ENCODE measurements around the gene FZD8. TPM values are rescaled to one million over a fixed set of nuclear protein-coding genes. Genes with fewer than 3 reads are reported as not detected.

Gene FZD8
- total RNA-seq, 2 donors from 2014 or later = 12.4 to 21.3 TPM

- no peaks in the 10 kb centered on the region for H3K36me3 ChIP-seq
- H3K4me3 ChIP-seq = peak overlapping the region; percentile 88
- DNase-seq (ENCODE audit: low spot score) = no peak
Observed at GRCh38 chr10:35640951-35641675, 983 bp downstream of the FZD8 start.

DNA sequence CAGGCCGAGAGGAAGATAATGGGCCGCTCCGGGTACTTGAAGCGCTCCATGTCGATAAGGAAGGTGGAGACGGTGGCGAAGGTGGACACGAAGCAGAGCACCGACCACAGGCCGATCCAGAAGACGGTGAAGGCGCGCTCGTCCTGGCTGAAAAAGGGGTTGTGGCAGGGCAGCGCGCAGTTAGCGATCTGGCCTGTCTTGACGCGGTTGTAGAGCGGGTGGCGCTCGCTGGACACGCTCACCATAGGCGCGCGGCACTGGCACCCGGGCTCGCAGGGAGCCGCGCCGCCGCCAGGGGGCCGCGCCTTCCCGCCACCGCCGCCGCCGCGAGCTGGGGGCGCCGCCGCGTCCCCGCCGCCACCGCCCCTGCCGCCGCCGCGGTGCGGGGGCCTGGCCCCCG is 1.6 kb downstream of the FZD8 start:
- Histone ChIP-seq H3K27me3 (replicated peaks; ENCODE audit: insufficient read depth) (no peaks in the 10 kb centered on the region), H3K36me3 (no peaks in the 10 kb centered on the region), H3K4me1 (ENCODE audit: control insufficient read depth in 1 of 2, low read depth in 2 of 2) (peaks cover 12 to 41% of the 10 kb centered on the region in 2 donors), H3K9me3 (no peaks in the 10 kb centered on the region), H3K4me3 (peak overlapping the region; percentile 74), H3K27ac (no peak overlapping the region)
- DNase-seq (ENCODE audit: low spot score) (peak; percentile 5), ATAC-seq (ENCODE audit: insufficient number of reproducible peaks, low FRiP score, low read depth) (no peak)
- peak; percentile 42 for TF ChIP-seq CTCF (IDR thresholded peaks at IDR 0.05)

More at GRCh38 chr10:35640951-35641675, 983 bp downstream of the FZD8 start:
- Histone ChIP-seq H3K27ac (peak overlapping the region; percentile 89 to 96), H3K27me3 (replicated peaks; ENCODE audit: insufficient read depth) (no peaks in the 10 kb centered on the region), H3K4me1 (ENCODE audit: control insufficient read depth in 1 of 2, low read depth in 2 of 2) (peaks cover 8 to 36% of the 10 kb centered on the region in 2 donors), H3K9me3 (no peaks in the 10 kb centered on the region)
- TF ChIP-seq CTCF (IDR thresholded peaks at IDR 0.05) = no peak
- no peak for ATAC-seq (ENCODE audit: insufficient number of reproducible peaks, low FRiP score, low read depth)

DNA sequence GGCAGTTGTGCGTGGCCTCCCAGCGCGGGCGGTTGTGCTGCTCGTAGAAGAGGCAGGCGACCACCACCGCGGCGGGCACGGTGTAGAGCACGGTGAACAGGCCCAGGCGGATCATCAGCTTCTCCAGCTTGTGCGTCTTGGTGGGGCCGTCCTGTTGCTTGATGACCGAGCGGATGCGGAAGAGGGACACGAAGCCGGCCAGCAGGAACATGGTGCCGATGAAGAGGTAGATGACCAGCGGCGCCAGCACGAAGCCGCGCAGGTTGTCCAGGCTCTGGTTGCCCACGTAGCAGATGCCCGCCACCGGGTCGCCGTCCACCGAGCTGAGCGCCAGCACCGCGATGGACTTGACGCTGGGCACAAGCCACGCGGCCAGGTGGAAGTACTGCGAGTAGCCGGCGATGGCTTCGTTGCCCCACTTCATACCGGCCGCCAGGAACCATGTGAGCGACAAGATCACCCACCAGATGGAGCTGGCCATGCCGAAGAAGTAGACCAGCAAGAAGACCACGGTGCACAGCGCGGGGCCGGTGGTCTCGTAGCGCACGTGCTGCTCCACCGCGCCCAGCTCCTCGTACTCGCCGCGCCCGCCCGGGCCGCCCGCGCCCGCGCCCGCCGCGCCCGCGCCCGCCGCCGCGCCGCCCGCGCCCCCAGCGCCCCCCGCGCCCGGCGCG is 2.2 kb downstream of the FZD8 start:
- Histone ChIP-seq H3K4me3 (peak overlapping the region; percentile 74), H3K4me1 (ENCODE audit: control insufficient read depth in 1 of 2, low read depth in 2 of 2) (peaks cover 12 to 41% of the 10 kb centered on the region in 2 donors), H3K36me3 (no peaks in the 10 kb centered on the region), H3K27me3 (replicated peaks; ENCODE audit: insufficient read depth) (no peaks in the 10 kb centered on the region), H3K27ac (no peak overlapping the region), H3K9me3 (no peaks in the 10 kb centered on the region)
- no peak for DNase-seq (ENCODE audit: low spot score)
- peak; percentile 29 for TF ChIP-seq CTCF (IDR thresholded peaks at IDR 0.05)
- ATAC-seq (ENCODE audit: insufficient number of reproducible peaks, low FRiP score, low read depth) = no peak

DNA sequence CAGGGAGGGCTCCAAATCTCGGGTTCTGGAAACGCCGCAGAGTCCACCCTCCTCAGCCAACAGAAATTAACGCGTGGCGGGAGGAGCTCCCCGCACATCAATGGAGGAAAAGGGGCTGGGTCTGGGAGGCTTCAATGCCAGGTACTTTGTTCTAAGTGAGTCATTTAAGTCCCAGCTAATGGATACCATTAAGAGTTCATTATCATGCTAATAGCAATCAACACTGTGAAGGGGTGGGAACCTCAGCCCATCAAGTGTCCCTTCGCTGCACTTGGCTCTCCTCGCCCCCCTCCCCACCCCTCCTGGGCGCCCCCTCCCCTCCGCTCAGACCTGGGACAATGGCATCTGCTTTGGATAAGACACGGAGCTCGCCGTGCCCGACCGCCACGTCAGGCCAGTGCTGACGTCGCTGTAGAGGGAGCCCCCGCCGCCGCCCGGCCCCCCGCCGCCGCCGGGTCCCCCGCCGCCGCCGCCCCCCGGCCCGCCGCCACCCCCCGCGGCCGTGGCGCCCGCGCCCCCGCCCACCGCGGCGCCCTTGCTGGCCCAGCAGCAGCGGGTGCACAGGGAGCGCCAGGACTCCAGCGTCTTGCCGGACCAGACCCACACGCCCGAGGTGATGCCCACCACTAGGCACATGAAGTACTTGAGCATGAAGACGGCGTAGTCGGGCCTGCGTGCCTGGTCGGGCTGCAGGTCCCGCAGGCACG is 2.9 kb downstream of the FZD8 start:
- peak overlapping the region; percentile 74 for H3K4me3 ChIP-seq
- DNase-seq (ENCODE audit: low spot score) (no peak), ATAC-seq (ENCODE audit: insufficient number of reproducible peaks, low FRiP score, low read depth) (no peak)
- no peaks in the 10 kb centered on the region for H3K36me3 ChIP-seq
- no peak overlapping the region for H3K27ac ChIP-seq
- H3K27me3 ChIP-seq (replicated peaks; ENCODE audit: insufficient read depth) = no peaks in the 10 kb centered on the region
- peaks cover 12 to 36% of the 10 kb centered on the region in 2 donors for H3K4me1 ChIP-seq (ENCODE audit: control insufficient read depth in 1 of 2, low read depth in 2 of 2)
- TF ChIP-seq CTCF (IDR thresholded peaks at IDR 0.05) = no peak
- H3K9me3 ChIP-seq = no peaks in the 10 kb centered on the region

DNA sequence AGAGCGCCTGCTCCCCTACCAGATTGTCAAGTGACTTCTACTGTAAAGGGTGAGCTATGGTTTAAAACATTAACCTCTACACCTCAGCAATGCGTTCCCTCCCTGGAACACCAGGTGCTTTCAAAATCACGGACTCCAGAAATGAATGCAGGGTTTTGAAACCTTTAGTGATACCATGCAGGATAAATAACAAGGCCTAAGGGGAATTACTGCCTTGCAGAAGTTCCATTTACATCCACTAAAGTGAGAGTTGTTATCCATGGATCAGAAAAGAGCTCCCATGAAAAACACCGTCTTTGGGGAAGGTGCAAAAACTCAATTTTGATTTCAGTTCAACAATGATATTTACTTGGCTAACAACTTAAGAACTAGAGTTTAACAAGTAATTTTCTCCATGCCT is 4.0 kb downstream of the FZD8 start:
- Histone ChIP-seq H3K4me3 (peak overlapping the region; percentile 58), H3K9me3 (no peaks in the 10 kb centered on the region), H3K36me3 (no peaks in the 10 kb centered on the region), H3K27ac (no peak overlapping the region), H3K4me1 (ENCODE audit: control insufficient read depth in 1 of 2, low read depth in 2 of 2) (peaks cover 12 to 35% of the 10 kb centered on the region in 2 donors), H3K27me3 (replicated peaks; ENCODE audit: insufficient read depth) (no peaks in the 10 kb centered on the region)
- ATAC-seq (ENCODE audit: insufficient number of reproducible peaks, low FRiP score, low read depth) (no peak), DNase-seq (ENCODE audit: low spot score) (no peak)
- no peak for TF ChIP-seq CTCF (IDR thresholded peaks at IDR 0.05)

Data from thoracic aorta (tissue), 2 donors.